Mesenchymal stem cell (in vitro differentiated cells and primary cell): Measurements from ENCODE around the gene PDP2.

ENCODE experiments used
- DNase-seq: peaks from one replicate; pipeline ENCODE4 v3.0.0-alpha.2; 2013
- H2AFZ ChIP-seq: one replicate; pipeline ENCODE4 v1.6.1; 2013; ENCODE audit warnings: low read depth, mild to moderate bottlenecking, control low read depth, inconsistent platforms, low read length, moderate library complexity
- H2AK5ac ChIP-seq: 2 replicates; pipeline ENCODE4 v1.6.1; 2013; ENCODE audit warnings: low read length, moderate library complexity, mild to moderate bottlenecking, inconsistent platforms; ENCODE audit not compliant: severe bottlenecking
- H2BK120ac ChIP-seq: one replicate; pipeline ENCODE4 v1.6.1; 2013; ENCODE audit warnings: low read depth, mild to moderate bottlenecking, inconsistent platforms, low read length, moderate library complexity
- H2BK12ac ChIP-seq, 2 experiments: one replicate each; pipeline ENCODE4 v1.6.1; 2013; ENCODE audit warnings: inconsistent platforms in 2 of 2, low read length in 2 of 2, mild to moderate bottlenecking in 2 of 2, moderate library complexity in 2 of 2, control low read depth in 1 of 2
- H2BK15ac ChIP-seq: one replicate; pipeline ENCODE4 v1.6.1; 2013; ENCODE audit warnings: mild to moderate bottlenecking, low read depth, inconsistent platforms; ENCODE audit not compliant: poor library complexity, severe bottlenecking
- H2BK5ac ChIP-seq: 2 replicates; pipeline ENCODE4 v1.6.1; 2013; ENCODE audit warnings: low read depth, mild to moderate bottlenecking, low read length, control low read depth, inconsistent platforms; ENCODE audit not compliant: poor library complexity, severe bottlenecking
- H3K14ac ChIP-seq, 2 experiments: one replicate each; pipeline ENCODE4 v1.6.1; 2013; ENCODE audit warnings: inconsistent platforms in 2 of 2, low read length in 2 of 2, control low read depth in 1 of 2, mild to moderate bottlenecking in 1 of 2, moderate library complexity in 1 of 2
- H3K18ac ChIP-seq, 2 experiments: one replicate each; pipeline ENCODE4 v1.6.1; 2013; ENCODE audit warnings: inconsistent platforms in 2 of 2, low read length in 2 of 2, control low read depth in 1 of 2, low read depth in 1 of 2, mild to moderate bottlenecking in 1 of 2
- H3K23ac ChIP-seq, 2 experiments: one replicate each; pipeline ENCODE4 v1.6.1; 2013; ENCODE audit warnings: inconsistent platforms in 2 of 2, low read length in 2 of 2, mild to moderate bottlenecking in 2 of 2, moderate library complexity in 2 of 2, control low read depth in 1 of 2
- H3K27ac ChIP-seq: 2 replicates; pipeline ENCODE4 v1.5.1; 2013; ENCODE audit warnings: mild to moderate bottlenecking, moderate library complexity, low read length, control low read depth, inconsistent platforms; ENCODE audit not compliant: poor library complexity, severe bottlenecking
- H3K27me3 ChIP-seq, 2 experiments: 2 replicates each; pipeline versions ENCODE4 v1.6.1 to v1.7.0; 2013; ENCODE audit warnings: low read length in 2 of 2, mild to moderate bottlenecking in 2 of 2, moderate library complexity in 2 of 2, control low read depth in 1 of 2, inconsistent platforms in 1 of 2; ENCODE audit not compliant: control insufficient read depth in 1 of 2, insufficient read depth in 1 of 2
- H3K36me3 ChIP-seq, 2 experiments: 2 replicates each; pipeline versions ENCODE4 v1.6.1 to v1.7.0; 2013; ENCODE audit warnings: low read length in 2 of 2, control low read depth in 1 of 2, inconsistent platforms in 1 of 2, low read depth in 1 of 2, mild to moderate bottlenecking in 1 of 2; ENCODE audit not compliant: insufficient read depth in 2 of 2, control insufficient read depth in 1 of 2
- H3K4ac ChIP-seq, 2 experiments: one replicate each; pipeline ENCODE4 v1.6.1; 2013; ENCODE audit warnings: inconsistent platforms in 2 of 2, low read length in 2 of 2, mild to moderate bottlenecking in 2 of 2, moderate library complexity in 2 of 2, control low read depth in 1 of 2, low read depth in 1 of 2
- H3K4me1 ChIP-seq: 2 replicates; pipeline ENCODE4 v1.6.1; 2013; ENCODE audit warnings: low read depth, low read length, control low read depth; ENCODE audit not compliant: control insufficient read depth, insufficient read depth
- H3K4me2 ChIP-seq: 2 replicates; pipeline ENCODE4 v1.6.1; 2013; ENCODE audit warnings: low read length, mild to moderate bottlenecking, inconsistent platforms; ENCODE audit not compliant: poor library complexity, severe bottlenecking
- H3K4me3 ChIP-seq, 2 experiments: 2 replicates each; pipeline versions ENCODE4 v1.5.1 to v1.7.0; 2013; ENCODE audit warnings: low read length in 2 of 2, mild to moderate bottlenecking in 2 of 2, control low read depth in 1 of 2, low read depth in 1 of 2; ENCODE audit not compliant: insufficient read depth in 1 of 2
- H3K79me1 ChIP-seq: replicated peaks from 2 replicates; pipeline ENCODE4 v1.6.1; 2013; ENCODE audit warnings: mild to moderate bottlenecking, control low read depth, low read length, inconsistent platforms; ENCODE audit not compliant: poor library complexity, severe bottlenecking
- H3K9ac ChIP-seq: 2 replicates; pipeline ENCODE4 v1.7.0; 2013; ENCODE audit warnings: mild to moderate bottlenecking, low read length, moderate library complexity
- H3K9me3 ChIP-seq: 2 replicates; pipeline ENCODE4 v1.7.0; 2013; ENCODE audit warnings: mild to moderate bottlenecking, low read length; ENCODE audit not compliant: control insufficient read depth
- H4K8ac ChIP-seq: one replicate; pipeline ENCODE4 v1.6.1; 2013; ENCODE audit warnings: inconsistent platforms, mild to moderate bottlenecking, low read length, moderate library complexity
- H4K91ac ChIP-seq: one replicate; pipeline ENCODE4 v1.6.1; 2013; ENCODE audit warnings: mild to moderate bottlenecking, low read length, inconsistent platforms
- WGBS: methylation state at CpG from one replicate; pipeline ENCODE4 v1.1.7; 2013; ENCODE audit warnings: mixed read lengths; 5-methylcytosine and 5-hydroxymethylcytosine counted together

Gene PDP2

DNA sequence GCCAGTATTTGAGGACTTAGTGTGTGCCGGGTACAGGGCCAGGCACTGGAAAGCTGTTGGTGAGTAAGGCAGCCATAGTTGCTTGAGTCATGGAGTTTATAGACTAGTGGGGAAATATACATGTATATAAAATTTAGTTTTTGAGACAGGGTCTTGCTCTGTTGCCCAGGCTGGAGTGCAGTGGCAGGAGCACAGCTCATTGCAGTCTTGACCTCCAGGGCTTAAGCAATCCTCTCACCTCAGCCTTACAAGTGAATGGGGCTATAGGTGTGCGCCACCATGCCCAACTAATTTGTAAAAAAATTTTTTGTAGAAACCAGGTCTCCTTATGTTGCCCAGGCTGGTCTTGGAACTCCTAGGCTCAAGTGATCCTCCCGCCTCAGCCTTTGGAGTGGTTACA lies 2.4 kb downstream of the PDP2 start:
- Histone ChIP-seq H3K23ac (no peak overlapping the region), H3K36me3 (peaks cover 15 to 37% of the 10 kb centered on the region in 2 experiments), H3K4me3 (no peak overlapping the region), H3K18ac (no peak overlapping the region), H2BK5ac (no peak overlapping the region), H3K9me3 (no peaks in the 10 kb centered on the region), H3K4me2 (no peak overlapping the region), H2AFZ (no peak overlapping the region), H3K9ac (no peak overlapping the region), H3K4ac (no peak overlapping the region), H4K91ac (no peak overlapping the region), H2BK12ac (no peak overlapping the region), H3K27me3 (no peaks in the 10 kb centered on the region), H4K8ac (no peak overlapping the region), H3K4me1 (peaks cover 16% of the 10 kb centered on the region), H3K27ac (no peak overlapping the region), H2BK15ac (no peak overlapping the region), H2BK120ac (no peak overlapping the region), H3K14ac (no peak overlapping the region), H3K79me1 (peaks cover 33% of the 10 kb centered on the region), H2AK5ac (no peak overlapping the region)
- DNase-seq, result no peak
- WGBS, result 97% methylated on average over 3 of the region's 3 CpGs

DNA sequence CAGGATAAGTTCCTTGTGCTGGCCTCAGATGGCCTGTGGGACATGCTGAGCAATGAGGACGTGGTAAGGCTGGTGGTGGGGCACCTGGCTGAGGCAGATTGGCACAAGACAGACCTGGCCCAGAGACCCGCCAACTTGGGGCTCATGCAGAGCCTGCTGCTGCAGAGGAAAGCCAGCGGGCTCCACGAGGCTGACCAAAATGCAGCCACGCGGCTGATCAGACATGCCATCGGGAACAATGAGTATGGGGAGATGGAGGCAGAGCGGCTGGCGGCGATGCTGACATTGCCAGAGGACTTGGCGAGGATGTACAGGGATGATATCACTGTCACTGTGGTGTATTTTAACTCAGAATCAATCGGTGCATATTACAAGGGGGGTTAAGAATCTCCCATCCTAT lies 5.2 kb downstream of the PDP2 start:
- H2BK12ac ChIP-seq, result no peak overlapping the region
- no peak overlapping the region for H4K8ac ChIP-seq
- no peak overlapping the region for H3K4me2 ChIP-seq
- H3K4ac ChIP-seq, result no peak overlapping the region
- 96% methylated on average over 10 of the region's 12 CpGs for WGBS
- H3K4me1 ChIP-seq, result peaks cover 10% of the 10 kb centered on the region
- no peak overlapping the region for H2AFZ ChIP-seq
- no peaks in the 10 kb centered on the region for H3K9me3 ChIP-seq
- DNase-seq, result no peak
- H2AK5ac ChIP-seq, result no peak overlapping the region
- H2BK15ac ChIP-seq, result no peak overlapping the region
- H2BK5ac ChIP-seq, result no peak overlapping the region
- H3K9ac ChIP-seq, result no peak overlapping the region
- H3K14ac ChIP-seq, result no peak overlapping the region
- no peak overlapping the region for H2BK120ac ChIP-seq
- H3K23ac ChIP-seq, result no peak overlapping the region
- no peaks in the 10 kb centered on the region for H3K27me3 ChIP-seq
- peaks cover 42% of the 10 kb centered on the region for H3K79me1 ChIP-seq
- H3K27ac ChIP-seq, result no peak overlapping the region
- no peak overlapping the region for H3K18ac ChIP-seq
- peak overlapping the region in 1 of 2 experiments; percentile 8 for H3K4me3 ChIP-seq
- no peak overlapping the region for H4K91ac ChIP-seq
- peaks cover 17 to 42% of the 10 kb centered on the region in 2 experiments for H3K36me3 ChIP-seq

DNA sequence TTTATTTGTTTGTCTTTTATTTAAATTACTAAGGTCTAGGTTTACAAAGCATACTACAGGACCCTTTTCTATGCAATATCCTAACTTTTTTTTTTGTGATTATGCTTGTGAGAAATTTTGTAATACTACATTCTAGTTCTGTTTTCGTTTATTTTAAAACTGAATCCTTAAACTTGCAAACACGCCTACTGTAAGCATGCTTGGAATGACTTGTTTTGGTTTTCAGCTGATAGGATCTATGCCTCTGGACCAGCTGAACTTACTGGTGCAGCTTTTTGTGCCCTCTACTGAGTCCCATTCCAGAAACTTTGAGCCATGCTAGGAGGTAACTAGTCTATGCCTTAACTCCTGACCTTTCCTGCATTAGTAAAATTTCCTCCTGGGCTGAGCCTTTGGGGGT lies 6.0 kb downstream of the PDP2 start:
- Histone ChIP-seq H3K4me1 (peaks cover 8% of the 10 kb centered on the region), H2BK5ac (no peak overlapping the region), H3K4me3 (no peak overlapping the region), H2BK120ac (no peak overlapping the region), H2BK12ac (no peak overlapping the region), H3K4ac (no peak overlapping the region), H3K23ac (no peak overlapping the region), H4K8ac (no peak overlapping the region), H2AK5ac (no peak overlapping the region), H3K4me2 (no peak overlapping the region), H3K14ac (no peak overlapping the region), H2AFZ (no peak overlapping the region), H3K36me3 (peaks cover 20 to 42% of the 10 kb centered on the region in 2 experiments), H4K91ac (no peak overlapping the region), H2BK15ac (no peak overlapping the region), H3K79me1 (peaks cover 40% of the 10 kb centered on the region), H3K27ac (no peak overlapping the region), H3K9ac (no peak overlapping the region), H3K9me3 (no peaks in the 10 kb centered on the region), H3K18ac (no peak overlapping the region), H3K27me3 (no peaks in the 10 kb centered on the region)
- 44% methylated on average over 2 of the region's 2 CpGs for WGBS
- no peak for DNase-seq

- Histone ChIP-seq H3K4me1 (peaks cover 7% of the 10 kb centered on the region), H3K4me3 (no peak overlapping the region), H3K36me3 (peaks cover 21 to 42% of the 10 kb centered on the region in 2 experiments), H3K9ac (no peak overlapping the region), H4K8ac (no peak overlapping the region), H3K27ac (no peak overlapping the region), H3K27me3 (no peaks in the 10 kb centered on the region), H4K91ac (no peak overlapping the region), H3K79me1 (peaks cover 42% of the 10 kb centered on the region), H3K4ac (no peak overlapping the region), H2BK5ac (no peak overlapping the region), H2AK5ac (no peak overlapping the region), H2AFZ (no peak overlapping the region), H3K23ac (no peak overlapping the region), H3K14ac (no peak overlapping the region), H3K18ac (no peak overlapping the region), H2BK15ac (no peak overlapping the region), H2BK12ac (no peak overlapping the region), H3K4me2 (no peak overlapping the region), H2BK120ac (no peak overlapping the region), H3K9me3 (no peaks in the 10 kb centered on the region)
- 98% methylated on average over 3 of the region's 3 CpGs for WGBS
- DNase-seq, result no peak
These were observed 6.6 kb downstream of the PDP2 start for GRCh38 chr16:66886914-66887313.
